GM23338 (cell line): Measurements from ENCODE around the gene RINL. TPM values are rescaled to one million over a fixed set of nuclear protein-coding genes. Genes with fewer than 3 reads are reported as not detected.

Experiments
- ATAC-seq: fragments of 200-7000 bp; cut with Tn5 transposase; 3 replicates; pipeline ENCODE4 v1.9.1; 2020
- DNase-seq: peaks from one replicate; pipeline ENCODE4 v3.0.0-alpha.2; 2015; ENCODE audit warnings: low spot score
- H2AFZ ChIP-seq: fragments of 200-600 bp; sonication (generic); 2 replicates; pipeline ENCODE4 v1.8.0; 2016; ENCODE audit warnings: antibody characterized with exemption, mild to moderate bottlenecking, moderate library complexity
- H3F3A ChIP-seq: fragments of 200-600 bp; sonication (generic); replicated peaks from 2 replicates; pipeline ENCODE4 v1.8.0; 2017; ENCODE audit warnings: antibody characterized with exemption, mixed run types, low read depth
- H3K27ac ChIP-seq: fragments of 200-600 bp; sonication (generic); 2 replicates; pipeline ENCODE4 v1.6.1; 2016; ENCODE audit warnings: low read depth
- H3K27me3 ChIP-seq: fragments of 200-600 bp; sonication (generic); 2 replicates; pipeline ENCODE4 v1.8.0; 2016; ENCODE audit warnings: mild to moderate bottlenecking, mixed run types, moderate library complexity; ENCODE audit not compliant: insufficient read depth
- H3K36me3 ChIP-seq: fragments of 200-600 bp; sonication (generic); 2 replicates; pipeline ENCODE4 v1.8.0; 2016; ENCODE audit warnings: mild to moderate bottlenecking; ENCODE audit not compliant: insufficient read depth
- H3K4me1 ChIP-seq: fragments of 200-600 bp; sonication (generic); 2 replicates; pipeline ENCODE4 v1.8.0; 2016; ENCODE audit warnings: mild to moderate bottlenecking, moderate library complexity; ENCODE audit not compliant: insufficient read depth
- H3K4me2 ChIP-seq: fragments of 200-600 bp; sonication (generic); 2 replicates; pipeline ENCODE4 v1.7.1; 2017; ENCODE audit warnings: mixed run types
- H3K4me3 ChIP-seq: fragments of 200-600 bp; sonication (generic); 2 replicates; pipeline ENCODE4 v1.6.1; 2016; ENCODE audit warnings: mixed run types
- H3K79me2 ChIP-seq: fragments of 200-600 bp; sonication (generic); replicated peaks from 2 replicates; pipeline ENCODE4 v1.8.0; 2017; ENCODE audit warnings: mild to moderate bottlenecking; ENCODE audit not compliant: insufficient read depth
- H3K9me2 ChIP-seq: fragments of 200-600 bp; sonication (generic); 2 replicates; pipeline ENCODE4 v1.8.0; 2017; ENCODE audit not compliant: insufficient read depth
- H4K20me1 ChIP-seq: fragments of 200-600 bp; sonication (generic); replicated peaks from 2 replicates; pipeline ENCODE4 v1.8.0; 2017; ENCODE audit warnings: mild to moderate bottlenecking; ENCODE audit not compliant: insufficient read depth
- H3K27ac Mint-ChIP-seq: 2 replicates; pipeline ENCODE4 v1.8.0; 2020; ENCODE audit warnings: inconsistent platforms, mild to moderate bottlenecking, moderate library complexity, mixed read lengths
- H3K27me3 Mint-ChIP-seq: 3 replicates; pipeline ENCODE4 v1.8.0; 2022; ENCODE audit warnings: low read depth, mild to moderate bottlenecking, moderate library complexity, mixed read lengths, inconsistent platforms; ENCODE audit not compliant: insufficient read depth, poor library complexity
- H3K36me3 Mint-ChIP-seq: 3 replicates; pipeline ENCODE4 v1.8.0; 2021; ENCODE audit warnings: low read depth, mild to moderate bottlenecking, inconsistent platforms, moderate library complexity, mixed read lengths
- H3K4me1 Mint-ChIP-seq: 3 replicates; pipeline ENCODE4 v1.8.0; 2020; ENCODE audit warnings: mild to moderate bottlenecking, inconsistent platforms, mixed read lengths
- H3K4me3 Mint-ChIP-seq: 3 replicates; pipeline ENCODE4 v1.8.0; 2021; ENCODE audit warnings: moderate library complexity, mild to moderate bottlenecking, inconsistent platforms, mixed read lengths
- H3K9me3 Mint-ChIP-seq: 3 replicates; pipeline ENCODE4 v1.8.0; 2020; ENCODE audit warnings: moderate library complexity, mild to moderate bottlenecking, inconsistent platforms, mixed read lengths
- EZH2 ChIP-seq: fragments of 200-600 bp; sonication (generic); IDR thresholded peaks from one replicate; pipeline ENCODE4 v1.8.0; 2017; ENCODE audit warnings: antibody characterized with exemption, mild to moderate bottlenecking, low read depth; ENCODE audit not compliant: unreplicated experiment
- EZH2phosphoT487 ChIP-seq: fragments of 200-600 bp; sonication (generic); IDR thresholded peaks from one replicate; pipeline ENCODE4 v1.8.1; 2018; ENCODE audit warnings: antibody characterized with exemption; ENCODE audit not compliant: unreplicated experiment
- NANOG ChIP-seq: IDR thresholded peaks from 2 replicates; pipeline ENCODE4 v1.6.1; 2016; ENCODE audit warnings: antibody characterized with exemption, borderline replicate concordance
- ZNF331 ChIP-seq: fragments of 250-450 bp; sonication (Bioruptor Pico); IDR thresholded peaks from 2 replicates; pipeline ENCODE4 v1.5.0; 2020; ENCODE audit warnings: low read depth, mild to moderate bottlenecking, moderate library complexity
- polyA plus RNA-seq: library from polyadenylated mRNA; unstranded; fragments of >200 nt; fragmentation: Nextera tagmentation; extraction: Ambion mirVana; gene quantifications from 2 replicates; pipeline ENCODE4 v1.2.1, GENCODE V29; 2016
- total RNA-seq: library from RNA; depleted of rRNA; stranded (reverse); fragments of >200 nt; shearing (Covaris generic); gene quantifications from 2 replicates; pipeline ENCODE4 v1.2.3, GENCODE V29; 2014
- TF ChIP-seq, protein P1 (sequence below): IDR thresholded peaks from one replicate; pipeline ENCODE4 v1.6.1; 2018; ENCODE audit warnings: antibody characterized with exemption; ENCODE audit not compliant: unreplicated experiment

Gene RINL
- total and polyA plus RNA-seq, 2 experiments from 2014 or later = 11.2 to 21.4 TPM

DNA sequence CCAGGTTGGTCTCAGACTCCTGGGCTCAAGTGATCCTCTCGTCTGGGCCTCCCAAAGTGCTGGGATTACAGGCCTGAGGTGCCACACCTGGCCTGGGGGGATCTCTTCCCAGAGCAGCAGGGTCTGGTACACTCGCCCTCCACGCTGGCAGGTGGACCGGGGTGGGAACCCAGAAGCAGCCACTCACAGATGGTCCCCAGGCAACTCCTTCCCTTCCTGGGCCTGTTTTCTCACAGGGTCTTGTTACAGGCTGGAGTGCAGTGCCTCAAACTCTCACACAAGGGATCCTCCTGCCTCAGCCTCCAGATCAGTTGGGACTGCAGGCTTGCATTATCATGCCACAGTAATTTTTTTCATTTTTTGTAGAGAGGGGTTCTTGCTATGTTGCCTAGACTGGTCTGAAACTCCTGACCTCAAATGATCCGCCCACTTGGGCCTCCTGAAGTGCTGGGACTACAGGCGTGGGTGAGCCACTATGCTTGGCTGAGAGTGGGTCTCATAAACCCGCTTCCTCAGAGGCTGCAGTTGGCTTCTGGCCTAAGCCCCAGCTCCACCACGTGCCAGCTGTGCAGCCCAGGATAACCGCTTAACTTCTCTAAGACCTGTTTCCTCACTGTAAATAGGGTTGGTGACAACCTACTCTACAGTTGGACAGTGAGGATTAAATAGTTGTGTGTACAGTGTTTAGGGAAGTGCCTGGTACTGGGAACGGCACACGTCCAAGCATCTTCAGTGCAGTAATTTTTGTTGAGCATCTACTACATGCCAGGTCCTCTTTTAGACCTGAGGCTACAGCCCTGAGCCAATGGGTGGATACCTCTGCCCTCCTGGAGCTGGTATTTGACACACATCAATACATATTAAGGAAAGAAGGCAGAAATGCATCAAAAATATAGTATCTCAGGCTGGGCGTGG is 34.8 kb upstream of the RINL start:
- H3K27me3 Mint-ChIP-seq = peaks cover 15% of the 10 kb centered on the region
- 0 out of 2 replicates have a peak overlapping the region, but pooled peaks have one; percentile 41 for H3K4me3 ChIP-seq
- peaks cover 6% of the 10 kb centered on the region for H3K36me3 Mint-ChIP-seq
- H3K4me2 ChIP-seq = no peak overlapping the region
- no peaks in the 10 kb centered on the region for H4K20me1 ChIP-seq
- TF ChIP-seq EZH2 (no peak), EZH2phosphoT487 (no peak), ZNF331 (CRISPR knock-in tag) (no peak)
- TF ChIP-seq, protein P1, sequence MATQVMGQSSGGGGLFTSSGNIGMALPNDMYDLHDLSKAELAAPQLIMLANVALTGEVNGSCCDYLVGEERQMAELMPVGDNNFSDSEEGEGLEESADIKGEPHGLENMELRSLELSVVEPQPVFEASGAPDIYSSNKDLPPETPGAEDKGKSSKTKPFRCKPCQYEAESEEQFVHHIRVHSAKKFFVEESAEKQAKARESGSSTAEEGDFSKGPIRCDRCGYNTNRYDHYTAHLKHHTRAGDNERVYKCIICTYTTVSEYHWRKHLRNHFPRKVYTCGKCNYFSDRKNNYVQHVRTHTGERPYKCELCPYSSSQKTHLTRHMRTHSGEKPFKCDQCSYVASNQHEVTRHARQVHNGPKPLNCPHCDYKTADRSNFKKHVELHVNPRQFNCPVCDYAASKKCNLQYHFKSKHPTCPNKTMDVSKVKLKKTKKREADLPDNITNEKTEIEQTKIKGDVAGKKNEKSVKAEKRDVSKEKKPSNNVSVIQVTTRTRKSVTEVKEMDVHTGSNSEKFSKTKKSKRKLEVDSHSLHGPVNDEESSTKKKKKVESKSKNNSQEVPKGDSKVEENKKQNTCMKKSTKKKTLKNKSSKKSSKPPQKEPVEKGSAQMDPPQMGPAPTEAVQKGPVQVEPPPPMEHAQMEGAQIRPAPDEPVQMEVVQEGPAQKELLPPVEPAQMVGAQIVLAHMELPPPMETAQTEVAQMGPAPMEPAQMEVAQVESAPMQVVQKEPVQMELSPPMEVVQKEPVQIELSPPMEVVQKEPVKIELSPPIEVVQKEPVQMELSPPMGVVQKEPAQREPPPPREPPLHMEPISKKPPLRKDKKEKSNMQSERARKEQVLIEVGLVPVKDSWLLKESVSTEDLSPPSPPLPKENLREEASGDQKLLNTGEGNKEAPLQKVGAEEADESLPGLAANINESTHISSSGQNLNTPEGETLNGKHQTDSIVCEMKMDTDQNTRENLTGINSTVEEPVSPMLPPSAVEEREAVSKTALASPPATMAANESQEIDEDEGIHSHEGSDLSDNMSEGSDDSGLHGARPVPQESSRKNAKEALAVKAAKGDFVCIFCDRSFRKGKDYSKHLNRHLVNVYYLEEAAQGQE = no peak
- H3K4me3 Mint-ChIP-seq = no peak overlapping the region
- peaks cover 6% of the 10 kb centered on the region for H3K4me1 Mint-ChIP-seq
- H3F3A ChIP-seq = no peaks in the 10 kb centered on the region
- no peaks in the 10 kb centered on the region for H3K79me2 ChIP-seq
- H3K27ac ChIP-seq = no peak overlapping the region
- H3K4me1 ChIP-seq = peaks cover 5% of the 10 kb centered on the region
- no peaks in the 10 kb centered on the region for H3K9me2 ChIP-seq
- no peaks in the 10 kb centered on the region for H3K36me3 ChIP-seq
- no peak for DNase-seq
- ATAC-seq = no peak
- 0 out of 2 replicates have a peak, but pooled peaks cover 4% of the 10 kb centered on the region for H3K27me3 ChIP-seq
- H3K27ac Mint-ChIP-seq = no peak overlapping the region
- H3K9me3 Mint-ChIP-seq = no peaks in the 10 kb centered on the region
- H2AFZ ChIP-seq = no peak overlapping the region

DNA sequence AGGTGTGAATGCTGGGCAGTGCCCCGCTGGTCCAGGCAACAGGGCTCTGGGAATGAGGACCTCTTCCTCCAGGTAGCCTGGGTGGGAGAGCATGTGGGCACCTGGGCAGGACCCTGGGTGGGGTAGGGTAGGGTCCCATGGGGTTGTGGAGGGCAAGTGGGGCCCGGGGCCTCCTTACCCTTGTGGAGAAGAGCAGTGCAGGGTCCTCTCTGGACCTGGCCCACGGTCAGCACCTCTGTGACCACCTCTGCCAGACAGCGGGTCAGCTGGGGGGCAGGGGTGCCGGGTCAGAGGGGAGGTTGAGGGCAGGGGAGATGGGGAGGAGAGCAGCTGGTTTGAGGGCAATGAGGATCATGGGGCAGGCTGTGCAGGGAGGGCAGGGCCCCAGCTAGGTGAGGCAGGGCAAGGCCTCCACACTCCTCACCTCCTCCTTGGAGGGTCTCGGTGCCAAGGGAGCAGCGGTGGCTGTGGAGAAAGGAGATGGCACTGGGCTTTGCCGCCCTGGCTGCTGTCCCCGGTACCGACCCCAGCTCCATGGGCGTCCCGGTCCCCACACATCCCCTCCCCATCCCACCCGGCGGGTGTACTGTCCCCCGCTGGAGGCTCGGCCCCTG is 33.4 kb upstream of the RINL start:
- peak overlapping the region; percentile 70 for H3K4me2 ChIP-seq
- H3K9me2 ChIP-seq = no peaks in the 10 kb centered on the region
- no peaks in the 10 kb centered on the region for H3F3A ChIP-seq
- no peak overlapping the region for H3K4me3 Mint-ChIP-seq
- peaks cover 6% of the 10 kb centered on the region for H3K4me1 Mint-ChIP-seq
- H3K27me3 ChIP-seq = 0 out of 2 replicates have a peak, but pooled peaks cover 4% of the 10 kb centered on the region
- H3K4me1 ChIP-seq = peaks cover 5% of the 10 kb centered on the region
- peaks cover 19% of the 10 kb centered on the region for H3K36me3 Mint-ChIP-seq
- no peak overlapping the region for H3K27ac ChIP-seq
- TF ChIP-seq NANOG = no peak
- TF ChIP-seq, protein P1 = peak; percentile 56
- DNase-seq = no peak
- ATAC-seq = no peak
- H2AFZ ChIP-seq = no peak overlapping the region
- no peak overlapping the region for H3K27ac Mint-ChIP-seq
- no peaks in the 10 kb centered on the region for H4K20me1 ChIP-seq
- H3K27me3 Mint-ChIP-seq = peaks cover 15% of the 10 kb centered on the region
- H3K79me2 ChIP-seq = no peaks in the 10 kb centered on the region
- peak overlapping the region; percentile 41; the same call in 1 of the 2 replicates for H3K4me3 ChIP-seq
- H3K36me3 ChIP-seq = no peaks in the 10 kb centered on the region
- H3K9me3 Mint-ChIP-seq = no peaks in the 10 kb centered on the region
